GM23248 (cell line): ENCODE measurements around the gene GALNS.

Experiments used
- EZH2 ChIP-seq: fragments of 200-600 bp; sonication (generic); IDR thresholded peaks from 2 replicates; pipeline ENCODE4 v1.6.1; 2018; ENCODE audit warnings: antibody characterized with exemption, mild to moderate bottlenecking; ENCODE audit not compliant: insufficient read depth, poor library complexity, severe bottlenecking
- EZH2phosphoT487 ChIP-seq: fragments of 200-600 bp; sonication (generic); IDR thresholded peaks from 2 replicates; pipeline ENCODE4 v1.6.1; 2018; ENCODE audit warnings: antibody characterized with exemption, moderate library complexity, mild to moderate bottlenecking, low read depth; ENCODE audit not compliant: insufficient read depth

DNA sequence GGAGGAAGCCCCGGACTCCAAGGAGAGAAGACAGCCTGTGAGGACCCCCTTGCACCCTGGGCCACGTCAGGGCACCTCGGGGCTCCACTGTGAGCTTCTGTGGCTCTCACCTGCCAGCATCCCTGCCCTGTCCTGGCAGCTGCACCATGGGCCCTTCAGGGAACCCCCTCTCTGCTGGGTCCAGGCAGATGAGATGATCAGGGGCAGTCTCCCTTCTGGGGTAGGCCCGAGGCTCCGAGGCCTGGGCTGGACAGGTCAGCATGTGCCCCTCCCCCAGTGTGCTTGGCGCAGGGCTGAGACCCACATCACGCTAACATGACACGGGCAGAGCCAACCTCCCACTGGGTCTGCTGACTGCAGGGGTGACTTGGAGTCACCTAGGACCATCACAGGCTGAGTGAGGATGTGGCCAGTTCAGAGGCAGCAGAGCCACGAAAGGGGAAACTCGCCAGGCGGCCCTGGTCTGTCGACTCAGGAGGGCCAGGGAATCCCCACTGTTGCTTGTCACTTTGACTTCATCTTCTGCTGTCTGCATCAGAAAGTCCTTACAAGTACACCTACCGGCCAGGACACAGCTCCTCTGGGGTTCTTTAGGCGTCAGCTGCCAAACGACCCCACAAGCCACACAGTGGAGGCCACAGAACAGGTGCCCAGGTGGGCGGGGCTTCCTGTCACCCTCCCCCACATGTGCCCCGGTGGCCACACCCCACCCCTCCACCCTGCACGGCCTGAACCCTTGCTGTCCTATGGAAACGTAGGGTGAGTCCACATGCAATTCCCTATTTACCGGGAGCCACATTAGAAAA lies 2.2 kb downstream of the GALNS start:
- TF ChIP-seq EZH2 (no peak), EZH2phosphoT487 (no peak)
